ENCODE measurements around the gene SMAD1.

DNA sequence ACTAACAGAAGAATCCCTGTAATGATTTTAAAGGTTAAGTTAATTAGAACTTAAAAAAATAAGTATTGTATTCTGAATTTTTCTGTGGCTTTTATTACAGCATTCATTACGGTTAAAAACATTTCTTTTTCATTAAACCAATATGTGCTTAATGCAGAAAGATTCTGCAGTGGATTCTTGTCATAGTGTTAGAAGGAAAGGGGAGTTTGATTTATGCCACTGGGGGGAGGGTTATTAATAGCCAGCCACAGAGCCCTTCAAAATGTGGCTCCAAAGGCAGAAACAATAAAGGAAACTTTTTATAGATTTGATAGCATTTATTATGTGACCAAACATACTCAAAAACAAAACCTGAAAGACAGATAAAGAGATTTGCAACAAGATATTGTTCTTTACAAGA, 9.1 kb downstream of the SMAD1 start:
- TF ChIP-seq, protein P1, sequence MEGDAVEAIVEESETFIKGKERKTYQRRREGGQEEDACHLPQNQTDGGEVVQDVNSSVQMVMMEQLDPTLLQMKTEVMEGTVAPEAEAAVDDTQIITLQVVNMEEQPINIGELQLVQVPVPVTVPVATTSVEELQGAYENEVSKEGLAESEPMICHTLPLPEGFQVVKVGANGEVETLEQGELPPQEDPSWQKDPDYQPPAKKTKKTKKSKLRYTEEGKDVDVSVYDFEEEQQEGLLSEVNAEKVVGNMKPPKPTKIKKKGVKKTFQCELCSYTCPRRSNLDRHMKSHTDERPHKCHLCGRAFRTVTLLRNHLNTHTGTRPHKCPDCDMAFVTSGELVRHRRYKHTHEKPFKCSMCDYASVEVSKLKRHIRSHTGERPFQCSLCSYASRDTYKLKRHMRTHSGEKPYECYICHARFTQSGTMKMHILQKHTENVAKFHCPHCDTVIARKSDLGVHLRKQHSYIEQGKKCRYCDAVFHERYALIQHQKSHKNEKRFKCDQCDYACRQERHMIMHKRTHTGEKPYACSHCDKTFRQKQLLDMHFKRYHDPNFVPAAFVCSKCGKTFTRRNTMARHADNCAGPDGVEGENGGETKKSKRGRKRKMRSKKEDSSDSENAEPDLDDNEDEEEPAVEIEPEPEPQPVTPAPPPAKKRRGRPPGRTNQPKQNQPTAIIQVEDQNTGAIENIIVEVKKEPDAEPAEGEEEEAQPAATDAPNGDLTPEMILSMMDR (conservative IDR thresholded peaks at IDR 0.05; ENCODE audit: low read length) = no peak
- TF ChIP-seq EZH2phosphoT487 (IDR thresholded peaks at IDR 0.05; ENCODE audit: borderline replicate concordance) = no peak
